Hepatocyte (in vitro differentiated cells): ENCODE data around the gene HOTAIR. TPM values are rescaled to one million over a fixed set of nuclear protein-coding genes. Genes with fewer than 3 reads are reported as not detected.

Source experiments
- DNase-seq: peaks from one replicate; pipeline ENCODE4 v3.0.0-alpha.2; 2016; ENCODE audit warnings: low spot score
- H2AFZ ChIP-seq: fragments of 200-600 bp; sonication (generic); 2 replicates; pipeline ENCODE4 v1.6.0; 2016; ENCODE audit warnings: antibody characterized with exemption, mild to moderate bottlenecking
- H3K27ac ChIP-seq: fragments of 200-600 bp; sonication (generic); 2 replicates; pipeline ENCODE4 v1.5.1; 2016; ENCODE audit warnings: mild to moderate bottlenecking
- H3K27me3 ChIP-seq: fragments of 200-600 bp; sonication (generic); 2 replicates; pipeline ENCODE4 v1.6.1; 2016
- H3K36me3 ChIP-seq: fragments of 200-600 bp; sonication (generic); replicated peaks from 2 replicates; pipeline ENCODE4 v1.5.1; 2016; ENCODE audit warnings: low read depth; ENCODE audit not compliant: insufficient read depth
- H3K4me1 ChIP-seq: fragments of 200-600 bp; sonication (generic); 2 replicates; pipeline ENCODE4 v1.5.1; 2016; ENCODE audit warnings: mild to moderate bottlenecking, moderate library complexity; ENCODE audit not compliant: insufficient read depth
- H3K4me2 ChIP-seq: fragments of 200-600 bp; sonication (generic); 2 replicates; pipeline ENCODE4 v1.6.0; 2016
- H3K4me3 ChIP-seq: fragments of 200-600 bp; sonication (generic); 2 replicates; pipeline ENCODE4 v1.5.1; 2016; ENCODE audit warnings: mild to moderate bottlenecking
- H3K79me2 ChIP-seq: fragments of 200-600 bp; sonication (generic); 2 replicates; pipeline ENCODE4 v1.6.0; 2017; ENCODE audit warnings: mild to moderate bottlenecking
- H3K9me2 ChIP-seq: fragments of 200-600 bp; sonication (generic); replicated peaks from 2 replicates; pipeline ENCODE4 v1.6.0; 2017; ENCODE audit warnings: mild to moderate bottlenecking; ENCODE audit not compliant: insufficient read depth
- H3K9me3 ChIP-seq: fragments of 200-600 bp; sonication (generic); 2 replicates; pipeline ENCODE4 v1.5.1; 2016; ENCODE audit warnings: low read depth, mild to moderate bottlenecking
- H4K20me1 ChIP-seq: fragments of 200-600 bp; sonication (generic); 2 replicates; pipeline ENCODE4 v1.6.0; 2016; ENCODE audit warnings: mild to moderate bottlenecking; ENCODE audit not compliant: insufficient read depth, poor library complexity, severe bottlenecking
- CTCF ChIP-seq: fragments of 200-600 bp; sonication (generic); IDR thresholded peaks from 2 replicates; pipeline ENCODE4 v1.5.1; 2016; ENCODE audit warnings: antibody characterized with exemption, mild to moderate bottlenecking; ENCODE audit not compliant: poor library complexity
- EZH2 ChIP-seq: fragments of 200-600 bp; sonication (generic); IDR thresholded peaks from 2 replicates; pipeline ENCODE4 v1.6.1; 2016; ENCODE audit warnings: antibody characterized with exemption, mild to moderate bottlenecking, borderline replicate concordance
- EZH2phosphoT487 ChIP-seq: fragments of 200-600 bp; sonication (generic); IDR thresholded peaks from one replicate; pipeline ENCODE4 v1.6.1; 2018; ENCODE audit warnings: antibody characterized with exemption, mild to moderate bottlenecking, low read depth, moderate library complexity; ENCODE audit not compliant: unreplicated experiment, severe bottlenecking
- whole genome bisulfite sequencing: methylation state at CpG from one replicate; pipeline ENCODE4 v1.1.6; 2016; ENCODE audit warnings: low lambda C conversion rate; ENCODE audit errors: missing lambda C conversion rate; 5-methylcytosine and 5-hydroxymethylcytosine counted together
- polyA plus RNA-seq: library from polyadenylated mRNA; unstranded; fragments of >200 nt; fragmentation: Nextera tagmentation; extraction: Ambion mirVana; gene quantifications from 2 replicates; pipeline ENCODE4 v1.2.1, GENCODE V29; 2016
- total RNA-seq: library from RNA; depleted of rRNA; stranded (reverse); fragments of >200 nt; gene quantifications from 2 replicates; pipeline ENCODE4 v1.2.3, GENCODE V29; 2014

HOTAIR gene
- total and polyA plus RNA-seq, 2 experiments from 2014 or later = 0.82 to 0.90 TPM

- Histone ChIP-seq H3K9me3 (no peaks in the 10 kb centered on the region), H3K4me3 (no peak overlapping the region), H3K36me3 (no peaks in the 10 kb centered on the region), H3K27ac (no peak overlapping the region), H3K4me2 (peak overlapping the region; percentile 83), H3K79me2 (no peaks in the 10 kb centered on the region), H2AFZ (peak overlapping the region; percentile 52), H4K20me1 (no peaks in the 10 kb centered on the region), H3K4me1 (peaks cover 23% of the 10 kb centered on the region), H3K27me3 (peaks cover 98% of the 10 kb centered on the region), H3K9me2 (no peaks in the 10 kb centered on the region)
- peak; percentile 79 for TF ChIP-seq EZH2phosphoT487
- TF ChIP-seq CTCF = no peak
- peak; percentile 63 for TF ChIP-seq EZH2
- 9% methylated on average over 47 of the region's 60 CpGs for WGBS
- no peak for DNase-seq
Measured at GRCh38 chr12:53994264-53995001, 19.7 kb upstream of the HOTAIR start.

- DNase-seq = no peak
- peak; percentile 27 for TF ChIP-seq EZH2phosphoT487
- TF ChIP-seq CTCF = no peak
- no peaks in the 10 kb centered on the region for H3K9me2 ChIP-seq
- WGBS = 16% methylated on average over 19 of the region's 19 CpGs
- H3K27ac ChIP-seq = no peak overlapping the region
- peak overlapping the region; percentile 83 for H3K4me2 ChIP-seq
- H4K20me1 ChIP-seq = no peaks in the 10 kb centered on the region
- H3K4me1 ChIP-seq = peaks cover 23% of the 10 kb centered on the region
- peak overlapping the region; percentile 35 for H2AFZ ChIP-seq
- H3K9me3 ChIP-seq = no peaks in the 10 kb centered on the region
- H3K27me3 ChIP-seq = peaks cover 98% of the 10 kb centered on the region
- H3K36me3 ChIP-seq = no peaks in the 10 kb centered on the region
- H3K4me3 ChIP-seq = no peak overlapping the region
- H3K79me2 ChIP-seq = no peaks in the 10 kb centered on the region
Measured at GRCh38 chr12:53994009-53994263, 19.2 kb upstream of the HOTAIR start.

- no peak for DNase-seq
- WGBS = 53% methylated on average over 18 of the region's 18 CpGs
- H4K20me1 ChIP-seq = no peaks in the 10 kb centered on the region
- peaks cover 98% of the 10 kb centered on the region for H3K27me3 ChIP-seq
- H3K27ac ChIP-seq = no peak overlapping the region
- no peak overlapping the region for H3K4me3 ChIP-seq
- no peaks in the 10 kb centered on the region for H3K9me2 ChIP-seq
- no peak for TF ChIP-seq CTCF
- TF ChIP-seq EZH2 = no peak
- TF ChIP-seq EZH2phosphoT487 = peak; percentile 50
- no peaks in the 10 kb centered on the region for H3K36me3 ChIP-seq
- H3K79me2 ChIP-seq = no peaks in the 10 kb centered on the region
- H3K4me1 ChIP-seq = peaks cover 23% of the 10 kb centered on the region
- H3K9me3 ChIP-seq = no peaks in the 10 kb centered on the region
- H2AFZ ChIP-seq = peak overlapping the region; percentile 35
- no peak overlapping the region for H3K4me2 ChIP-seq
Measured at GRCh38 chr12:53993162-53994008, 18.6 kb upstream of the HOTAIR start.
